LoVo (cell line): Measurements from ENCODE around the gene GSC2.

Experiments used
- DNase-seq: peaks from one replicate; pipeline ENCODE4 v3.0.0-alpha.2; 2016; ENCODE audit warnings: low spot score

Gene GSC2

DNA sequence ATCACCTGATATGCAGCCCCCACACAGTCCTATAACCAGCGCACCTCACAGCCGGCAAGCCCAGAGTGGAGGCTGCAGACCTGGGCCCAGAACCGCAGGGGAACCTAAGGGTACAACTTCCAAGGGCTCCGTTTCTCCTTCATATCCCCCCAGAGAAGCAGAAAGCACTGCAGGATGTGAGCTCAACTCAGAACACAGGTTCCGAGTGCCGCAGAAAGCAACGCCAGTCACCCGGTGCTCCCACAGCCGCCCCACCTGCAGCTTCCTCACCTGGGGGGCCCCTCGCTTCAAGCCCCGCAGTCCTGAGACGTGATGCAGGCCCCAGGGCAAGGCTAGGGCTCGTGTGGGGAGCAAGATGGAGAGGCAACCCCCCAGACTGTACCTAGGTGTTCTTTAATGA is 16.5 kb downstream of the GSC2 start:
- DNase-seq: no peak

DNA sequence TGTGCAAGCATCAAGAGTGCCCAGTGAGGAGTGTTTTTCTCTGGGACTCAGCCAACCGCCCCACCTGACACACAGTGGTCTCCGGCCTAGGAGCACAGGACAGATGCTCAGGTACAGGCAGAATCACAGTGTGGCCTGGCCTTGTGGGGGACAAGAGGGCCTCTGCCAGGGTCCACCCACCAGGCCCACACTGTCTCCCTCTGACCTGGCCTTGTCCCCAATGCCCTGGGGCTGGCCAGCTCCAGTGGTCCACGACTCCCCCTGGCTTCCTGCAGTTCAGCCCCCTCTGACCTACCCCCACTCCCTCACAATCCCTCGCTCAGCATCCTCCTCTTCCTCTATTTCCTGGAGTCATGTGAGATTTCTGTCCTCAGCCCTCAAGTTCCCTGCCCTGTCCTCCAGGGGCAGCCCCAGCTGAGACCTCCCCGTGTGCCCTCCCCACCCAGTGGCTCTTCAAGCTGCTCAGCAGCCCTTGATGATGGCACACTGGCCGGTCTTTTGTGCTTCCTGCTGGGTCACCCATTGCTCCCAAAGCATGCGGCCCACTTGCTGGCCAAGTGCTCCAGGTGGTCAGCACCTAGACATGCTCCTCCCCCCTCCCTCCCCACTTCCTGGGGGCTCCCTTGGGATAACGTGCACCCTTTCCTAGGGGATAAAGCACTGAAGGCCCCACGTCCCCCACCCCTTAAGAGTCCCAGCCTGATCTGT is 17.2 kb downstream of the GSC2 start:
- no peak for DNase-seq

DNA sequence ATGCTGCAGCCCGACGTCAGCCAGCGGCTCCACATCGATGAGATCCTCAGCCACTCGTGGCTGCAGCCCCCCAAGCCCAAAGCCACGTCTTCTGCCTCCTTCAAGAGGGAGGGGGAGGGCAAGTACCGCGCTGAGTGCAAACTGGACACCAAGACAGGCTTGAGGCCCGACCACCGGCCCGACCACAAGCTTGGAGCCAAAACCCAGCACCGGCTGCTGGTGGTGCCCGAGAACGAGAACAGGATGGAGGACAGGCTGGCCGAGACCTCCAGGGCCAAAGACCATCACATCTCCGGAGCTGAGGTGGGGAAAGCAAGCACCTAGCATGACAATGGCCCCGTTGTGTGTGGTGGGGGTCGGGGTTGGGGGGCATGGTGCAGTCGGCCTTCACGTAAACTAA is 17.9 kb downstream of the GSC2 start:
- DNase-seq: no peak

DNA sequence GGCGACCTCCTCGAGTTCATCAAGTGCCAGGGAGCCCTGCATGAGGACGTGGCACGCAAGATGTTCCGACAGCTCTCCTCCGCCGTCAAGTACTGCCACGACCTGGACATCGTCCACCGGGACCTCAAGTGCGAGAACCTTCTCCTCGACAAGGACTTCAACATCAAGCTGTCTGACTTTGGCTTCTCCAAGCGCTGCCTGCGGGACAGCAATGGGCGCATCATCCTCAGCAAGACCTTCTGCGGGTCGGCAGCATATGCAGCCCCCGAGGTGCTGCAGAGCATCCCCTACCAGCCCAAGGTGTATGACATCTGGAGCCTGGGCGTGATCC is 18.4 kb downstream of the GSC2 start:
- no peak for DNase-seq

DNA sequence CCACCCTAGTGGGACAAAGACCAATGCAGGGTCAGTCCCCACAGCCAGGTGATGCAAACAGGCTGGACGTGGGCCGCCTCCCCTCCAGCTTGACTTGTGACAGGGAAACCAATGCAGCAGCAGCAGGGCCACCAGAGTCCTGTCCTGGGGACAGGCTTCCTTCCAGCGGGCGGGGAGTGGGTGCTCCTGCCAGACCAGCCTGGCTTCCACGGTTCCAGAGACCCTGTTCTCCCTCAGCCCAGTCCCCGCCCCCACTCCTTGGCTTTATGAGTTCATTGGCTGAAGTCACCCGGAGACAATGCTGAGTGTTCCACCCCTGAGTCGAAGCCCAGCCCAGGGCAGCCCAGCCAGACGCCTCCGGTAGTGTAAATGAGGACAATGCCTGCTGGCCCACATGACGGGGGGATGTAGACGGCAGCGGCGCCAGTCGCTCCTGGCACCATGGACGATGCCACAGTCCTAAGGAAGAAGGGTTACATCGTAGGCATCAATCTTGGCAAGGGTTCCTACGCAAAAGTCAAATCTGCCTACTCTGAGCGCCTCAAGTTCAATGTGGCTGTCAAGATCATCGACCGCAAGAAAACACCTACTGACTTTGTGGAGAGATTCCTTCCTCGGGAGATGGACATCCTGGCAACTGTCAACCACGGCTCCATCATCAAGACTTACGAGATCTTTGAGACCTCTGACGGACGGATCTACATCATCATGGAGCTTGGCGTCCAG is 19.0 kb downstream of the GSC2 start, which contains the start of gene TSSK2:
TSS of gene TSSK2 (plus strand) at position 350 of the 726 bp plus-strand sequence. CDS start at position 442, 92 bp downstream.
- DNase-seq: no peak

DNA sequence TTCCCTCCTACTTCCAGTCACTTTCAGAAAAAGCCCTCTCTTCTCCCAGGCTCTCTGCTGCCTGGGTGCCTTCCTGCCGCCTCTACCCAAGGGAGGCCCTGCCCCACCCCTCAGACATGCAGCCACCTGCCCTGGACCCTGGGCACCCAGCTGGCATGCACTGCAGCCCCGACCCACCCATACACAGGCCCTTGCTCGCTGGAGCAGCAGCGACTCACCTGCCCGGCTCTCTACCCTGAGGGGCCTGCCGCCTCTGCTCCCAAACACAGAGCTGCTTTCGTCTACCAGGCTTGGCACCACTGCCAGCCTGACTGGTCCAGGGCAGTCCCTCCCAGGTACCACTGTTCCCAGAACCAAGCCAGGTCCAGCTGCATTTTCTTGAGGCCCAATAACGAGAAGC is 20.2 kb downstream of the GSC2 start:
- no peak for DNase-seq

DNA sequence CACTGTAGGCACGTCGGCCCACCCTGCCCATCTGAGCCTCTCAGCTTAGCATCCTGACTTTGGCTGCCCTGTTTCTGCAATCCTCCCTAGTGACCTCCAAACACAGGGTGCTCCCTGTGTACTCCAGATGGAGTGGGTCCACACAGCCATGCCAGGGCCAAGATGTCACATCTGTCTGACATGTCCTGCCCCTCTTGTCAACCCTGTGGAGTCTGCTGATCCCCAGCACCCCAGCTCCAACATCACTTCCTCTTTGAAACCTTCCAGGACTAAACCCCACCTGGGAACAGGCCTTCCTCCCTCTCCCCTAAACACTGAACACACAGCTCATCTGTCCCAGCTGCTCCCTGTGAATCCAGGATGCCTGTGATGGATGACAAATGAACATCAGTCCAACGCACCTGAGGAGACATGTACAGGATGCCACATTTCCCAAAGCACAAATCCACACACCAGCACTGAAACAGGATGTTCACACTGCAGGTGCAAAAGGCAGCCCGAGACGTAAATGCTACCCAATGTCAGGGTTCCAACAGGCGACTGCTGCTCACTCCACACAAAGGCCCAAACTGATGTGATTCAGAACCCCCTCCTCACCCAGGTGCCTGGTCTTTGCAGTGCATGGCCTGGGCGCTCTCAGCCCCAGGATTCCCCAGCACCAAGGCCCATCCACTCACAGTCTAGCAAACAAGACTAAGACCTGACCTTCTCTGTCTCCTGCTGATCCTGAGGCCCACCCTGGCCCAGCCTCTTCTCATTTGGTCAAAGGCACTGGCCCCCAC is 21.0 kb downstream of the GSC2 start:
- DNase-seq: no peak

DNA sequence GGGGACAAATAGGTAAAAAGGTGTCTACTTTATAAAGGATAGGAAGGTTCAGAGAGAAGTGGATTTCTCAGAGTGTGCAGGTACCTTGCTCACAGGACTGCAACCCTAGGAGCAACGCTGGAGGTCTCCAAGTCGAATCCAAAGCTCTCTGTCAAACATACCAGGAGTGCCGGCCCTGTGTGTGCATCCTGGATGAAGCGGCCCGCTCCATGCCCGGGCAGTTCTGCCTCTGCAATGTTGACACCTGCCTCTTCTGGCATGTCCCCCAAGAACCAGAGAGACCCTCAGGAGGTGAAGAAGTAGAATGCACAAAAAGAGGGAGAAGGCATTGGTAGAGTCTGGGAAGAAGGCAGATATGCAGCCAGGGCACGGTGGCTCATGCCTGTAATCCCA is 22.1 kb downstream of the GSC2 start:
- no peak for DNase-seq

DNA sequence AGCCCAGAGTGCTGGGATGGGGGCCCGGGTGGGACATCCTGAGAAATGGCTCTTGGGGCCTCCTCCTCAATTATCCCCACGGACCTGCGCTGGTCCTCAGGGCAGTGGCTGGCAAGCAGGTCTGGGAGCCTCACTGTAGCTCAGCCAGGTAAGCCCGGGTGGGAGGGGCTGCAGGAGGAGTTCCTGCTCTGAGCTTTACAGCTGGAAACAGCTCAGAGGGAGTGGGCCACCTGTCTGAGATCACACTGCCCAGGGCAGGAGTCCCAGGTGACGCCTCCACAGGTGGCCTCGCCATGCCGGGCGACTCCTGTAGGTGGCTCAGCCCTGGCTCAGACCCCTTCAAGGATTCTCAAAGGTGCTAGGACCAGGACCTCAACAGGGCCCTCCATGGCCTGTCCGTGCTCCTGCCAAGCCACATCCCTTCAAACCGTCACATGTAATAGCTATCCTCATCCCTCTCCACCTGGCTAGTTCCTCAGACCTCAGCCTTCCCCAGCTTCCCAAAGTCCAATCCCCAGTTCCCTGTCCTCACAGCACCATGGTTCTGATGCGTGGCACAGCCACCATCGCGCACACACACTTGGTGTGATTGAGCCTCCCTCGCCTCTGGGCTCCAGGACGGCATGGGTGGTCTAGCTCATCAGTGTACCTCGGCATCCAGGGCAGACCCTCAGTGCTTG is 22.6 kb downstream of the GSC2 start:
- no peak for DNase-seq

DNA sequence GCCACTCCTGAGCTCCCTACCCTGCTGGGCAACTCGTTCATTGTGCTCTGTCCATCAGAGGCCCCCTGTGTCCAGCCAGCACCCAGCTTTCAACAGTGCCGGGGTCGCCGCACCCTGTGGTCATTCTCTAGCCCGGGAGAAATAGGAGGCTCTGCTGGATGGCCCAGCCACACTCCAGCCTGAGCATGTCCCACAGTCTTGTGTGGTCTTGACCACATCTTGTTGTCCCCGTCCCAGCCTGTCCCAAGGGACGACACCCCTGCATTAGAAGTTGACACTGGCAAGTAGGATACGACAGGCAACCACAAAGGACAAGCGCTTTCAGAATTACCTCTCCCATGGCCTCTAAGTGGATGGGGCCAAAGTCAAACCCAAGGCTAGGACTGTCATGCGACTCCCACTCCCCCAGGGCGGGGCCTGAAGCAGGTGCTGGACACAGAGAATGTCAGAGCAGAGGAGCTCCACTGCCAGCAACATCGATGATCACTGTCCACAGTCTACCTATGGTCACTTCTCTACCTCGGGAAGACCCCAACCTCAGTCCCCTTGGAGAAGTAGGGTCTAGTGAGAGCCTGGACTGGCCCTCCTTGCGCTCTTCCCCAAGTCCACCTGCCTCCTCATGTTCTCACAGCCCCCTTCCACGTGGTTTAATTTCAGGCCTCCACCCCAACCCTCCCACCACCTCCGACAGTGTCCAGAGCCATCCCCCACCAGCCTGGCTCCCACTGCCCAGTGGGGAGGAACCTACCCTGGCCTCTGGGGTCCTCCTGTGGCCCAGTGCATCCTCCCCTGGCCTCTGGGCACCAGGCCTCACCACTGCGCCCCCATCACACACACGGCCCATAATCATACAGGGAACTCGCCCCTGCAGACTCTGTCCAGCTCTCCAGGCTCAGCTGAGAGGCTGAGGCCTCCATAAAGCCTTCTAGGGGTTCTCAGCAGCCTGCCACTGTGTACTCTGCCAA is 23.5 kb downstream of the GSC2 start:
- no peak for DNase-seq

DNA sequence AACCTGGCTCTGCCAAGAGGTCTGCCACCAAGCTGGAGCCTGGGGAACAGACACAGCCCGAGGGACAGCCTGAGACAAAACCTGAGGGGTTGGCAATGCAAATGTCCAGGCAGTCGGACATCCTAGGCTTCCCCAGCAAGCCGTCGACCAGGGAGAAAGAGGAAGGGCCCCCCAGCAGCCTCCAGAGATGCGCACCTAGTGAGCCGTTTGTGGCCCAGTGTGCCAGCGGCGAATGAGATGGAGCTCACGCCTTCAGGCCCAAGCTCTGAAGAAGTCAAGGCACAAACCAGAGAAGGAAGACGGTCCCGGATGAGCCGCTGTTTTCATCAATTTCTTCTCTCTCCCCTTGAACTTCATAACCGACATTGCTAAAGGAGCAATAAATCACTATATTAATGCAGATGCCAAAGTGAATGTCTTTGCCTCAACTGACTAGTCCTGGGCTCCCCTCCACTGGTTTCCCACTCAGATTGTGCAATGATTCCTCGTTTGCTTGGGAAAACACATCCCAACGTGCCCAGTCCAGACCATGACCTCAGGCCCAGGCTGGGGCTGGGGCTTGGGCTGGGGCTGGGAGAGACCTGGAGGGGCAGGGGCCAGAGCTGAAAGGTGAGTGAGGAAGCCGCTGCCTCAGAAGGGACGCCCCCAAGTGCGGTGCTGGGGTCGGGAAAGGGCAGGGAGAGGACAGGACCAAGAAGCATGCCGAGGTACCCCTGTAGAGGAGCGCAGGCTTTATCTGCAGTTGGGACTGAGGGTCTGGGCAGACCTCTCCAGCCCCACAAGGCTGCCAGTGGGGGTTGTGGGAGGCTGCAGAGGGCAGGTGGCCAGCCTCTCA is 24.4 kb downstream of the GSC2 start:
- DNase-seq: no peak

DNA sequence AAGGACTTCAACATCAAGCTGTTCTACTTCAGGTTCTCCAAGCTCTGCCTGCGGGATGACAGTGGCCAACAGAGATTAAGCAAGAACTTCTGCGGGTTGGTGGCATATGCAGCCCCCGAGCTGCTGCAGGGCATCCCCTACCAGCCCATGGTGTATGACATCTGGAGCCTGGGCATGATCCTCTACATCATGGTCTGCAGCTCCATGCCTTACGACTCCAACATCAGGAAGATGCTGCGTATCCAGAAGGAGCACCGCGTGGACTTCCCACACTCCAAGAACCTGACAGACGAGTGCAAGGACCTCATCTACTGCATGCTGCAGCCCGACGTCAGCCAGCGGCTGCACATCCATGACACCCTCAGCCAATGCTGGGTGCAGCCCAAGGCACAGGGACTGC is 25.1 kb downstream of the GSC2 start:
- DNase-seq: no peak

DNA sequence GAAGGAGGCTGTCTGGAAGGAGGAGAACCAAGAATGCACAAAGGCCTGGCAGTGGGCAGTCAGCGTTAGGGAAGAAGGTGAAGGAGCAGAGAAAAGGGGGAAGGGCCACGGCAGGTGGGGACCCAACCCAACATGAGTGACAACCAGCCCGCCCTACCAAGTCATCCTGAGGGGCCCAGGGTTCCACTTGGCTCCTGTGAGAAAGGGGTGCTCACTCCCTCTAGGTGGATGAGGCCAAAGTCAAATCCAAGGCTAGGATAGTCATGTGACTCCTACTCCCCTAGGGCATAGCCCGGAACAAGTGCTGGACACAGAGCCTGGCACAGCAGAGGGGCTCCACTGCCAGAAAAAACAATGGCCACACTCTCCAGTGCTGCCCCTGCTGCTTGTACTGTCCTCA is 25.7 kb downstream of the GSC2 start:
- no peak for DNase-seq

DNA sequence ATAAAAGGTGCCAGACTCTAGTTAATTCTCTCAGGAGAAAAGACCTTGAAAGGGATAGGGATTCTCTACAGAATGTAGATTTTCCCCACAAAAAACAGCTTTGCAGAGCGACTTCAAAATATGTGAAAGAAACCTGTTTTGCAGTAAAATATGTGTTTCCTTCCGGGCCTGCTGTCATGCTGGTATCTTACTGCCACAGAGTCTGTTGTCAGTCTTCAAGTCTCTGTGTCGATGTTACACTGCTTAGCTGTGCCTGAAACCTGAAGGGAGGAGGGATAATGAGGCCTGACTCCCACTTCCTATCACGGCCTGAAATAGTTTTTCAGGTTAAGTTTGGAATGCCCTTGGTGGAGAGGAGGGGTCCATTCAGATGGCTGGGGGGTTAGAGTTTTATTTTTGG is 26.2 kb downstream of the GSC2 start:
- DNase-seq: no peak

DNA sequence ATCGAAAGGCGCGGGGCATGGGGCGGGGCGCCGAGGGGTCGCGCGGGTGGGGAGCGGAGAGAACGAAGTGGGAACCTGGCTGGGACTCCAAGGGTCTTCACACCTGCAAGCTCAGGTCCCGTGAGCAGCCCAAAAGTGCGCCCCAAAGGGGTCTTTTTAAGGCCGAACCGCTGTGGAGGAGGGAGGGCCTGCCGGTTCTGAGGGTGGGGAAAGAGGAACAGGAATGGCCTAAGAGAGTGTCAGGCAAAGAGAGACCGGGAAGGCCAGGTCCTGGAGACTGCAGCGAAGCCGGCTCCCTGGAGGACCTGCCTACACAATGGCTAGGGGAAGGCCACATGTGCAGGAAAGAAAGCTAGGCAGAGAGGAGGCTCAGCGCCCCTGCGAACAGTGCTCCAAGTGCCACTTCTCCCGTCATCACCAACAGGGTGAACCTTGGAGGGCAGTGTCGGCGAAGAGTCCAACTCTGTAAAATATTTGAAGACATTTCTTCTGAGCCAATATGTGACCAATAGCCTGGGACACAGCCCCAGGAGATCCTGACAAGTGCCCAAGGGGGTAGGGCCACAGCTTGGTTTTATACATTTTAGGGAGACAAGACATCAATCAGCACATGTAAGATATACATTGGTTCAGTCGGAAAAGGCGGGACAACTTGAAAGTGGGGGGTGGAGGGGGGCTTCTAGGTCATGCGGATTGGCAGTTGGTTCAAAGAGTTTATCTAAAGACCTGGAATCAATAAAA is 27.2 kb downstream of the GSC2 start:
- DNase-seq: no peak

DNA sequence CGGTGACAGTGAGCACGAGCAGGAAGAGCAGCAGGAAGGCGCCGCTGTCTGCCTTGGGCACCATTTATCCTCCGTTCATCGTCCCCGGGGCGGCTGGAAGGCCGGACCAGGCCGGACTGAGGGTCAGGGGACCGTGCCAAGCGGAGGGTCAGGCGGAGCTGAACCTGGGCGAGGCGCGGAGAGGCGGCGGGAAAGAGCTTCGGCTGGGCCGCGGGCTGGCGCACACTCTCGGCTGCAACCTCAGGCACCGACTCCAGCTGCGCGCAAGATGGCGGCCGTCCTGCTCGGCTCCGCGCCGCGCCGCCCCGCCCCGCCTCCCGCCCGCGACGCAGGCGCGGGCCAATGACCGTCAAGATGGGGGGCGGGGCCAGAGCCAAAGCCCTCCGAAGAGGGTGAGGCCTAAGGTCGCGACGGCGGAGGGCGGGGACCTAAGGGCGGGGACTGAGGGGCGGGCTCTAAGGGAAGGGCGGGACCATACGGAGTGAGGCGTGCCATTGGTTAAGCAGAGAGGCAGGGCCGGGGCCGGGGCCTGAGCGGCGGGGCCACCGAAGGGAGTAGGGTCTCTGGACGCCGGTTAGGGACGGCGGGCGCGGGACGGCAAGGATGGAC is 27.8 kb downstream of the GSC2 start, which contains the start of gene DGCR2:
TSS of gene DGCR2 (minus strand) at position 270 of the 609 bp plus-strand sequence. CDS start at position 64, 206 bp downstream.
- peak; percentile 98 for DNase-seq

DNA sequence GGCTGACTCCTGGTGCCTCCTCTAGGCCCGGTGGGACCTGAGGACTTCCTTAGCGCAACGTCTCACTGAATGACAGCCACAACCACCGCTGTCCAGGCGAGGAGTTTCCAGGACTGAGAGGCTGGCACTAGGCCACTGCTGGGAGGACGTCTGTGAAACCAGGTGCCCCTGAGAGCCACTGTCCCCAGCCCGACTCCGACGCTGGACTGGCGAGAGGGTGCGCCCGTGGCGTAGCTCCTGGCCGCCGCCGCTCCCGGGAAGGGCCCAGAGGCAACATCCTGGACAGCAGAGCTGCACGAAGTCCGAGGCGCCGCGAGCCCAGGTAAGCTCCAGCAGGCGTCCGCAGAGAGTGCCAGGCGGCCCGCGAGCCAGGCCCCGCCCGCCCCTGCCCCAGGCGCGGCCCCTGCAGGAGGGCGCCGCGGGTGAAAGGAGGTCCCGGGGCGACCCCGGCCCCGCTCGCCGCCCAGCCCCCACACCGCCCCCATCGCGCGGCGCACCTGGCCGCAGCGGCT is 28.4 kb downstream of the GSC2 start:
- peak; percentile 41 for DNase-seq

DNA sequence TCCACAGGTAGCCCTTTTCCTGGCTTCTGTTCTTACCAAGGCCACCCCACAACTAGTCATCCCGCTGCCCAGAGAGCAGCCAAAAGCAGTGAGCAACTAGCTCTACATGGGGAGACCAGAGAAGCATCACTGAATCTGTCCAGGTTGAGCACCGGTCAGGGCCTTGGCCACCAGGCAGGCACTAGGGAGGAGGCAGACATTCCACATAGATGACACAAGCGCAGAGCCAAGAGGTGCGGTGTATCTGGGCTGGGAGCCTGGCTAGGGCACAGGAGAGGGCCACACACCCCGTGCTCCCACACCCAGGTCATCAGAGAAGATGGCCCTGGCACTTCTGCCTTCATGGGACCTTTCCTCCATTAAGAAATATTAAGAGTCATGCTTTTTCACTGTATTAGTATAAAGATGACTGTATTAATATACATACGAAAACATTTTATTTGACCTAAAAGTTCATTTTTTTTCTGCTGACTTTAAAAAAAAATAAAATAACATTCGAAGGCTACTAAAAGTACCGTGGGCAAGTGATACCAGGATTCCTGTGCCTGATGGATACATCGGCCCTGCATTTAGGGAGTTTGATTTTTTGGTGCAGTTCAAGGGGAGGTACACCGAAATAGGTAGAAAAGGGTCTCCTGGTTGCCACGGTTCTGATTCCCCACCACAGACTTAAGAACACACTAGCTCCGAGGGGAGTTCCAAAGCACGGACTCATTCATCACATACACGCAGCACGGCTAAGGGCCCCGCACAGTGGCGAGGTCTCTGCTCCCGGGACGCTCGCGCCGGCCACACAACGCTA is 29.1 kb downstream of the GSC2 start:
- DNase-seq: peak; percentile 81
